K562 (cell line): ENCODE data around the gene GABARAP. TPM values are rescaled to one million over a fixed set of nuclear protein-coding genes. Genes with fewer than 3 reads are reported as not detected.

Source experiments
- CBFA2T3 ChIP-seq: fragments of 450-650 bp; IDR thresholded peaks from 2 replicates; pipeline ENCODE4 v1.6.1; 2017
- CBX2 ChIP-seq: fragments of 200-600 bp; sonication (generic); IDR thresholded peaks from one replicate; pipeline ENCODE4 v1.6.1; 2012; ENCODE audit warnings: mild to moderate bottlenecking, low read length, inconsistent platforms; ENCODE audit not compliant: insufficient read depth, poor library complexity, severe bottlenecking
- GATAD2A ChIP-seq: fragments of 450-650 bp; IDR thresholded peaks from 2 replicates; pipeline ENCODE4 v1.6.1; 2017
- KAT7 ChIP-seq: sonication (generic); formaldehyde crosslinking; IDR thresholded peaks from 2 replicates; pipeline ENCODE4 v1.8.0; 2022; ENCODE audit warnings: missing genetic modification reagents, mild to moderate bottlenecking, borderline replicate concordance
- NCOR1 ChIP-seq: fragments of 450-650 bp; IDR thresholded peaks from 2 replicates; pipeline ENCODE4 v1.6.1; 2016; ENCODE audit warnings: mild to moderate bottlenecking, moderate library complexity
- NFATC3 ChIP-seq: fragments of 450-650 bp; IDR thresholded peaks from 2 replicates; pipeline ENCODE4 v1.6.1; 2017; ENCODE audit warnings: mild to moderate bottlenecking
- NFIX ChIP-seq: fragments of 250-450 bp; sonication (Bioruptor Pico); IDR thresholded peaks from 2 replicates; pipeline ENCODE4 v1.4.0; 2020; ENCODE audit warnings: low read depth, mild to moderate bottlenecking, moderate library complexity
- PATZ1 ChIP-seq: fragments of 250-450 bp; sonication (Bioruptor Pico); IDR thresholded peaks from 2 replicates; pipeline ENCODE4 v1.5.0; 2020; ENCODE audit warnings: mild to moderate bottlenecking, borderline replicate concordance
- SIN3A ChIP-seq, 2 experiments: fragments of 150-350 bp in 1 of 2; IDR thresholded peaks; 2 replicates each; pipeline ENCODE4 v1.6.1; 2011 to 2016; ENCODE audit warnings: borderline replicate concordance in 2 of 2, low read depth in 2 of 2, low read length in 2 of 2, mild to moderate bottlenecking in 2 of 2, moderate library complexity in 2 of 2; ENCODE audit not compliant: control insufficient read depth in 1 of 2
- SMARCE1 ChIP-seq: fragments of 450-650 bp; IDR thresholded peaks from 2 replicates; pipeline ENCODE4 v1.7.1; 2016; ENCODE audit warnings: mild to moderate bottlenecking
- SRF ChIP-seq, 2 experiments: fragments of 250-450, 450-650 bp in 1 of 2; sonication (Bioruptor Pico) in 1 of 2; sonication (generic) in 1 of 2; formaldehyde crosslinking; IDR thresholded peaks; 2 replicates each; pipeline versions ENCODE4 v1.5.0 to v1.5.1; 2020 to 2022; ENCODE audit warnings: mild to moderate bottlenecking in 1 of 2, missing genetic modification reagents in 1 of 2
- SRSF7 ChIP-seq: fragments of 200-400 bp; formaldehyde crosslinking; optimal IDR thresholded peaks from 2 replicates; pipeline ENCODE3; 2017; ENCODE audit warnings: mild to moderate bottlenecking, low read depth, low read length
- TCF3 ChIP-seq: sonication (generic); formaldehyde crosslinking; IDR thresholded peaks from 2 replicates; pipeline ENCODE4 v1.4.0; 2020; ENCODE audit warnings: mild to moderate bottlenecking, missing genetic modification reagents
- TEAD1 ChIP-seq, 2 experiments: fragments of 450-650 bp in 1 of 2; sonication (generic) in 1 of 2; formaldehyde crosslinking; IDR thresholded peaks; 2 replicates each; pipeline versions ENCODE4 v1.4.0 to v1.8.0; 2020 to 2022; ENCODE audit warnings: mild to moderate bottlenecking in 2 of 2, missing genetic modification reagents in 1 of 2
- ZNF133 ChIP-seq: fragments of 250-450 bp; sonication (Bioruptor Pico); IDR thresholded peaks from 2 replicates; pipeline ENCODE4 v1.4.0; 2020; ENCODE audit warnings: mild to moderate bottlenecking
- ZNF316 ChIP-seq: fragments of 450-650 bp; IDR thresholded peaks from 2 replicates; pipeline ENCODE4 v1.6.1; 2016
- ZNF518B ChIP-seq: fragments of 250-450 bp; sonication (Bioruptor Pico); IDR thresholded peaks from 2 replicates; pipeline ENCODE4 v1.5.0; 2021; ENCODE audit warnings: mild to moderate bottlenecking, moderate library complexity
- polyA plus RNA-seq, 8 experiments: library from polyadenylated mRNA; depleted of rRNA in 4 of 8; stranded (reverse) in 5 of 8; unstranded in 3 of 8; fragments of >200 nt; fragmentation: Nextera tagmentation in 2 of 8; fragmentation: Illumina TruSeq in 1 of 8; extraction: Ambion mirVana in 2 of 8; extraction: Trizol in 1 of 8; gene quantifications; 2 replicates each; pipeline versions ENCODE4 v1.2.1 to v1.2.3, GENCODE V29; 2011 to 2014; ENCODE audit warnings: inconsistent platforms in 1 of 8, missing spikeins in 1 of 8
- total RNA-seq, 7 experiments: library from RNA; depleted of rRNA in 6 of 7; stranded (reverse); fragments of >200 nt in 6 of 7; fragmentation: Illumina TruSeq in 2 of 7; extraction: Trizol in 2 of 7; gene quantifications; 2 replicates each; pipeline versions ENCODE4 v1.2.1 to v1.2.3, GENCODE V29; 2011 to 2021; ENCODE audit warnings: low replicate concordance in 1 of 7
- TF ChIP-seq, protein P1 (sequence below): fragments of 250-450 bp; sonication (Bioruptor Pico); IDR thresholded peaks from 2 replicates; pipeline ENCODE4 v1.4.0; 2020

GABARAP gene
- total and polyA plus RNA-seq, 9 of the 15 experiments (the other 6 are each of a cell fraction or from before 2014, with no cell fraction given) = 47.5 to 373 (median 152) TPM

GRCh38 chr17:7282752-7283321 is 40.6 kb upstream of the GABARAP start (continued):
- TF ChIP-seq ZNF518B (CRISPR knock-in tag) = no peak
- TF ChIP-seq KAT7 (CRISPR knock-in tag) = no peak
- TF ChIP-seq CBFA2T3 = peak; percentile 45; the same call in 1 of the 2 replicates
- TF ChIP-seq SRF (CRISPR knock-in tag; IDR thresholded peaks at IDR 0.05) = peak in 1 of 2 experiments; percentile 93; a peak in 2 of 4 replicates
- TF ChIP-seq NFATC3 = no peak
- no peak for TF ChIP-seq SMARCE1
- no peak for TF ChIP-seq NFIX
- TF ChIP-seq PATZ1 (CRISPR knock-in tag) = no peak
- TF ChIP-seq, protein P1, sequence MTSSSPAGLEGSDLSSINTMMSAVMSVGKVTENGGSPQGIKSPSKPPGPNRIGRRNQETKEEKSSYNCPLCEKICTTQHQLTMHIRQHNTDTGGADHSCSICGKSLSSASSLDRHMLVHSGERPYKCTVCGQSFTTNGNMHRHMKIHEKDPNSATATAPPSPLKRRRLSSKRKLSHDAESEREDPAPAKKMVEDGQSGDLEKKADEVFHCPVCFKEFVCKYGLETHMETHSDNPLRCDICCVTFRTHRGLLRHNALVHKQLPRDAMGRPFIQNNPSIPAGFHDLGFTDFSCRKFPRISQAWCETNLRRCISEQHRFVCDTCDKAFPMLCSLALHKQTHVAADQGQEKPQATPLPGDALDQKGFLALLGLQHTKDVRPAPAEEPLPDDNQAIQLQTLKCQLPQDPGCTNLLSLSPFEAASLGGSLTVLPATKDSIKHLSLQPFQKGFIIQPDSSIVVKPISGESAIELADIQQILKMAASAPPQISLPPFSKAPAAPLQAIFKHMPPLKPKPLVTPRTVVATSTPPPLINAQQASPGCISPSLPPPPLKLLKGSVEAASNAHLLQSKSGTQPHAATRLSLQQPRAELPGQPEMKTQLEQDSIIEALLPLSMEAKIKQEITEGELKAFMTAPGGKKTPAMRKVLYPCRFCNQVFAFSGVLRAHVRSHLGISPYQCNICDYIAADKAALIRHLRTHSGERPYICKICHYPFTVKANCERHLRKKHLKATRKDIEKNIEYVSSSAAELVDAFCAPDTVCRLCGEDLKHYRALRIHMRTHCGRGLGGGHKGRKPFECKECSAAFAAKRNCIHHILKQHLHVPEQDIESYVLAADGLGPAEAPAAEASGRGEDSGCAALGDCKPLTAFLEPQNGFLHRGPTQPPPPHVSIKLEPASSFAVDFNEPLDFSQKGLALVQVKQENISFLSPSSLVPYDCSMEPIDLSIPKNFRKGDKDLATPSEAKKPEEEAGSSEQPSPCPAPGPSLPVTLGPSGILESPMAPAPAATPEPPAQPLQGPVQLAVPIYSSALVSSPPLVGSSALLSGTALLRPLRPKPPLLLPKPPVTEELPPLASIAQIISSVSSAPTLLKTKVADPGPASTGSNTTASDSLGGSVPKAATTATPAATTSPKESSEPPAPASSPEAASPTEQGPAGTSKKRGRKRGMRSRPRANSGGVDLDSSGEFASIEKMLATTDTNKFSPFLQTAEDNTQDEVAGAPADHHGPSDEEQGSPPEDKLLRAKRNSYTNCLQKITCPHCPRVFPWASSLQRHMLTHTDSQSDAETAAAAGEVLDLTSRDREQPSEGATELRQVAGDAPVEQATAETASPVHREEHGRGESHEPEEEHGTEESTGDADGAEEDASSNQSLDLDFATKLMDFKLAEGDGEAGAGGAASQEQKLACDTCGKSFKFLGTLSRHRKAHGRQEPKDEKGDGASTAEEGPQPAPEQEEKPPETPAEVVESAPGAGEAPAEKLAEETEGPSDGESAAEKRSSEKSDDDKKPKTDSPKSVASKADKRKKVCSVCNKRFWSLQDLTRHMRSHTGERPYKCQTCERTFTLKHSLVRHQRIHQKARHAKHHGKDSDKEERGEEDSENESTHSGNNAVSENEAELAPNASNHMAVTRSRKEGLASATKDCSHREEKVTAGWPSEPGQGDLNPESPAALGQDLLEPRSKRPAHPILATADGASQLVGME (CRISPR knock-in tag) = no peak
- no peak for TF ChIP-seq GATAD2A
- TF ChIP-seq SRSF7 = no peak
- peak; percentile 58 for TF ChIP-seq TCF3 (CRISPR knock-in tag)
- TF ChIP-seq CBX2 = no peak
- peak in 1 of 2 experiments; percentile 35; a peak in 1 of 4 replicates for TF ChIP-seq SIN3A (IDR thresholded peaks at IDR 0.05; ENCODE audit: borderline replicate concordance in 2 of 2, control insufficient read depth in 1 of 2, low read depth in 2 of 2, low read length in 2 of 2)
- TF ChIP-seq ZNF316 = no peak
- 0 out of 4 replicates have a peak, but pooled peaks of 1 of the 2 experiments have one; percentile 17 for TF ChIP-seq TEAD1 (CRISPR knock-in tag; IDR thresholded peaks at IDR 0.05)
- TF ChIP-seq ZNF133 = no peak
- TF ChIP-seq NCOR1 = peak; percentile 26; the same call in 1 of the 2 replicates
